Putamen (tissue), 1 donor: ENCODE results near the gene OTUD7B.
A peak's percentile ranks its signal among the peaks of the same experiment; 100 is the strongest.
"Not testable (repeated sequence)": the region's sequence is repeated elsewhere in the genome, so short reads cannot be mapped to it uniquely, and the experiment has no call there.

Experiments used
- DNase-seq: peaks from one replicate; pipeline ENCODE4 v3.0.0-alpha.2; 2016; ENCODE audit warnings: low spot score

Gene OTUD7B

DNA sequence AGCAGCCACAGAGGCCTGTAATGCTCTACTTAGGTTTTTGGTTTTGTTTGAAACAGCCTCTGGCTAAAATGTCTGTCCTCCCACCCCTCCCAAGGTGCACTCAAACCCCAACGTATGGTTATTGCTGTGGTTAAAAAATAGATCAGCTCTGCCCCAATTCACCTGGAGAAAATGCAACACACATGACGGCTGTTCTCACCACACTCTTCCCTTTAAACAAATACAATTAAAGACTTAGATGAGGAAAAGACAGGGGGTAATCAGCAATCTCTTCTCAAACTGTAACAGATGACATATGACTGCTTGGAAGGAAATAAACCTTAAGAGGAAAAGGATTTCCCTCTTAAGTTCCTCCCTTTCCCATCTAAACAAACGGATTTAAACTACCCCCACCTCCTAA lies 67.6 kb downstream of the OTUD7B start:
- no peak for DNase-seq

DNA sequence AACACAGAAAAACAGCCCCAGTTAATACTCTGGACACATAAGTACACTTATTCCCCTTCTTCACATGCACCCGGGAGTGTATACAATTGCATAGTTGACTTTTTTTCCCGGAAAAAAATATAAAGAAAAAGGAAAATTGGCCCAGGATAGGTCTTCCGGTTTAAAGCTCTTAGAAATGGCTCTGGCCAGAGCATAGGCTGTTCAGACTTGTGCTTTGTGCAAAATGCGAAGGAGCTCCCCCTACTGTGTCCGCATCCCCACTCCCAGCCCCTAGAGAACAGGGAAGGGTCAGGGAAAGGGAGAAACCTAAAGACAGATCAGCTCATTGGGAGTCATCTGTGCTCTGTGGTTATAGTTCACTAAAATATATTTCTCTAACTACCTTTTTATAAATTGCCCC lies 68.3 kb downstream of the OTUD7B start:
- DNase-seq = no peak

DNA sequence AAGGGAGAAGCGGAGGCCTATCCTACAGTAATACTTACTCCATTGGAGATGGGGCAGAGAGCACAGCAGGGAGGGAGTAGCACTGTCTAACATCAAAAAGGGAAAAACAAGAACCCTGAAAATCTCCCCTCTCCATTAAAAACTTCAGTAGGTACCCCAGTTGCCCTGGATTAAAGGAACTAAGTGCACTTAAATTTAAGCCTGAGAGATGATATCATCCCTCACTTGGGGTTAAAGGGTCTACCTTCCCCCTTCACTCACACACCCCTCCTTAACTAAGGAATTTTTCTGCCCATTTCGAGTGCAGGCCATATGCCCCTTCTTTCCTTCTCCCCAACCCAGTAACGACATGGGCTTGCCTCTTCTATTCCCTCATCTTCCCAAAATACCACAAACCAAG lies 70.1 kb downstream of the OTUD7B start:
- no peak for DNase-seq

DNA sequence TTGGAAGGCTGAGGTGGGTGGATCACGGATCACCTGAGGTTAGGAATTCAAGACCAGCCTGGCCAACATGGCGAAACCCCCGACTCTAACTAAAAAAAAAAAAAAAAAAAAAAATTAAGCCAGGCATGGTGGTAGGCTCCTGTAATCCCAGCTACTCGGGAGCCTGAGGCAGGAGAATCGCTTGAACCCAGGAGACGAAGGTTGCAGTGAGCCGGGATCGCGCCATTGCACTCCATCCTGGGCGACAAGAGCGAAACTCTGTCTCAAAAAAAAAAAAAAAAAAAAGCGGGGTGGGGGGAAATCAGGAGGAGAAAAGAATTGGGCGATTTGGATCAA lies 71.9 kb downstream of the OTUD7B start:
- not testable (repeated sequence) for DNase-seq

DNA sequence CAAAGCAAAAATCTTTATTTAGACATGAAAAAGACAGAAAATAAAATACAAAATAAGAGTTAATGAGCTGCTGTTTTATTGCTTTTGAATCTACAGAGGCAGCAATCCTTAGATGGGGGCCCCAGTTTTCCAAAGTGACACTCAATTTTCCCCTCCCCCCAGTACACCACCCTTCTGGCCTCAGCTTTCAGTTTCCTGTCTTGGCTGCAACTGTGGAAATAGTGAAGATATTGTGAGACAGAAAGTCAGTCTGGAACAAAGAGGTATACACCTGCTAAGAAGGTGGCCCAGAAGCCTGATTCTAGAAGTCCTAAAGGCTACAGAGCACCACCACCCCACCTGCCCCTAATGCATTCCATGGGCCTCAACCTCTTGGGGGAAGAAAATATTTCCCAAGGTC lies 72.8 kb downstream of the OTUD7B start:
- no peak for DNase-seq

DNA sequence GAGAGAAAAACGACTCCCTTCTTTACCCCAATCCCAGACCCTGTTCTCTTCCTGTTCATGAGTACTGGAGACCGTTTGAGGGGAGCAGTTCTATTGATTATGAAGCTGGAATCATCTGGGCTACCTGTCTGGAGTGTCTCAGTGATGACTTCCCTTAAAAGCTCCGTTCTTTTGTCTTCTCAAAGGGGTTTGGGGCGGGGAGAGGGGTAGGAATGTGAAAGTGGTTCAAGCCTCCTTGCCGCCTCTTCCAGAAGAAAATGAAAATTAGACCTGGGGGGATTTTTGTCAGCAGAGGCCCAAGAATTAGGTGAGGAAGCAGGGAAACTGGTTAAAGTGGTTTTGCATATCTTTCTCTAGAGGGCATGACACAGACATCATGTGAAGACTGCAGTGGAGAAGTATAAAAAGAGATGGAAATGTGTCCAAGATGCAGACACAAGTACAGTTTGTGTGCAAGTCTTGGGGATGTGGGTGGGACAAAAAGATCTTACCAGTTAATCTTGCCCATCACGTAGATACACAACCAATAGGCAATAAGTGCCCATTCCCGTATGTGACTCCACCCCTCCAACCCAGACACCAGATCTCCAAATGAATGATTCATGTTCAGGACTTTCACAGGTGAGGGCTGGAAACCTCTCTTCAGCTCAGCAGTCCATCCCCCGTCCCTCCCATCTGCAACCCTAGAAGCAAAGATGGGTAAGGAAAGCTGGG lies 73.4 kb downstream of the OTUD7B start:
- DNase-seq = no peak

DNA sequence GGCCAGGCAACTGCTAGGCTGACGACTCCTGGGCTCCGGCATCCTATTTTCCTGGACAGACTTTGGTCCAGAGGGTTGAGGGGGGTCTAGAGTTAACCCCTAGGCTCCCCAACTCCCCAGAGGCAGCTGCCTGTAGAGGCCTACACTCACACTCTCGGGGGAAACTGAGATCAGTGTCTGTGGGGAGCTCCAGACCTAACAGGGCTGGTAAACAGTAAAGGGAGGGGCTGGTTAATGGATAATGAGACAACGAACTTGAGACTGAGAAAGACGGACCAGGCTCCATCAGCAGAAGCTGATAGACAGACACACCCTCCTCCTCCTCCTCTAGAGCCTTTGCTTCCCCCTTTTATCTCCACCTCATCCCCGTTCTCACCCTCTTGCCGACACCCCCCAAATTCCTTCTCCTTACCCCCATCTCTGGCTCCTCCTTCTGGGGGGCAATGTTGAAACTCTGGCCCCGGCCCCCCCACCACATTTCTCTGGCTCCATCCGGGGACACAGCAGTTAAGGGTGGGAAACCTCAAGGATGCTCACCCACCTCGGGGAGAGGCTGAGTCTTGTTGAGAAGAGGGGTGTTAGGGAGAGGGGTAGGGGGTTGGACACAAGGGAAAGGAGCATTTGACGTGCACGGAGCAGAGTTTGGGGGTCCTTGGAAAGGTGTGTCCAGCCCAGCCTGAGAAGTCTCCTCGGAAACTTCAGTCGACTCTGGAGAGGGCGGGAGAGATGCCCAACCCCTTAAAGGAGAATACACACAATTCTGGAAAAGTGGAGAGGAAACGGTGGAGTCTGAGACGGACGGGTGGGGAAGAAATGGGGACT lies 74.1 kb downstream of the OTUD7B start, which contains the start of gene MTMR11:
Gene MTMR11, minus strand, starts transcription at position 710 of the 822 bp plus-strand sequence. Its CDS starts 232 bp downstream, at position 478.
- DNase-seq = no peak

DNA sequence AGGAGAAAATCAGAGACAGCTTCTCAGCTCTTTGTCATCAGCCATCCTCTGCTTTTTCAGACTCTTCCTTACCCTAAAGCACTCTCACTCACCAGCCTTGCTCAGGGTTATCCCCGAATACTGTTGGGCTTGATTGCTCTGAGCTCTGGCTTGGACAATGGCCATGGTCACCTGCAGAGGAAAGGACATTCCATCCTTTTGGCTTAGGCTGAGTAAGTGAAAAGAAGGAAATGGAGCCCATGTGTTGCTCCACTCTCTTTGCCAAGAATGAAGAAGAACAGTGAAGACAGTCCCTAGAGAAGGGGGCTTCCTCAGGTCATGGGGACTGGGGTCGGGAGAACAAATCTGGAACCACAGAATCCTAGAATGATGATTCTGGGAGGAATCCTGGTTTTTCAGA lies 76.2 kb downstream of the OTUD7B start:
- DNase-seq = no peak

DNA sequence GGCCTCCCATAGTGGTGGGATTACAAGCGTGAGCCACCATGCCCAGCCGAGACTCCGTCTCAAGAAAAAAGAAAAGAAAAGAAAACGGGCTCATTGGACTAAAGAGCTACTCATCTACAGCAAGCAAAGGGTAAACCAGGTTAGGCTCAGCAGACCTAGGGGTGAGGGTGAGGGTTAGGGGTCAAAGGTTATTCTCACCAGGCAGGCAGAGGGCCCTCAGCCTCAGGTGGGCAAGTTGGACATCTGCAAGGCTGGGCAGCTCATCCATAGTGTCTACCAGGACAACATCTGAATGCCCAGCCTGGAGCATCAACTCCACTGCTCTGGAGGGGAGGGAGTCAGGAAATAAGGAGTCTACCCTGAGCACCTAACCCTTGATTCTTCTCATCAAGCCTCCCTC lies 77.3 kb downstream of the OTUD7B start:
- DNase-seq = no peak

DNA sequence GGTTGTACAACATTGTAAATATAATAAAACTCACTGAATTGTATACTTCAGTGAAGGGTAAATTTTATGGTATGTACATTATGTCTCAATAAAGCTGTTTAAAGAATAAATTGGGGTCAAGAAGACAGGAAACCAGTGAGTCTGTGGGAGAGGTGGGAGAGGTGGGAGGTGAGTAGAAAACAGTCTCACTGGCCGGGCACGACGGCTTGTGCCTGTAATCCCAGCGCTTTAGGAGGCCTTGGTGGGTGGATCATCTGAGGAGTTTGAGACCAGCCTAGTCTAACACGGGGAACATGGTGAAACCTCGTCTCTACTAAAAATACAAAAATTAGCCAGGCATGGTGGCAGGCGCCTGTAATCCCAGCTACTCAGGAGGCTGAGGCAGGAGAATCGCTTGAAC lies 78.1 kb downstream of the OTUD7B start:
- no peak for DNase-seq

DNA sequence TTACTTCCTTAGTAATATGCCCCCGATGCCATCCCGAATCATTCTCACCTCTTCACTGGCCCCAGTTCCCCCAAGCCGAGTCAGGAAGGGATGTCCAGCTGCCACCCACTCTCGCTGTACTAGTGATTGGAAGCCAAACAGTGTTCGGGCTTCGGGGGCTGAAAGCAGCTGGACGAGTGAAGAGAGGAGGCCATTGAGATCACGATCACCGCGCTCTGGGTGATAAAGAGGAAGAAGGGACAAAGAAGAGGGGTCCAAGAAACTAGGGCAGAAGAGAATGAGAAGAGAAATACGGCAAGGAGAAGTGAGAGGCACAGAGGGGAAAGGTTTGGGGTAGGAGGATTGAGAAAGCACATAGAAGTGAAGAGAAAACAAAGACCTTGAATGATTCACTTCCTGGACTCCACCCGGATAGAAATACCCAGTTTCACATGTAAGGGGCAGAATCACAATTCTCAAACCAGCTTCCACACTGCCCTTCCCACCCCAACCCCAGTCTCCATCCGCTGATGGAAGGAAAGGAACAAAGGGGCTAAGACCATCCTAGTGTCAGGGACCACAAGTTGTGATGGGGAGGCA lies 79.2 kb downstream of the OTUD7B start:
- no peak for DNase-seq

DNA sequence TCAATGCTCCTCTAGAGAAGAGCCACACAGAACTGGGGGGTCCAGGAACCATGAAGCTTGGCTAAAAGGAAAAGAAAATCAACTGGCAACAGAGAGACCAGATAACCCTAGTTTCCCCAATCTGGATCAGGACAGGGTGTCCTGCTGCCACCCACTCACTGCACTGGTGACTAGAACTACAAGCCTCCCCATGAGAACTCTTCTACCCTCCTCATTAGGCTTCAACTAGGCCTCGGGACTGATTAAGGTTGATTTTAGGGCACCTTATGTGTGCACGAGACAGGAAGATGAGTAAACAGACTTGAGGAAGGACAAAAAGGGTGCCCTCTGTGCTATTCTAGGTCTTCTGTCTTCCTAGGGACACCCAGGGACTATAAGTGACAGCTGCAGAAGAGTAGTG lies 80.7 kb downstream of the OTUD7B start:
- DNase-seq = no peak

DNA sequence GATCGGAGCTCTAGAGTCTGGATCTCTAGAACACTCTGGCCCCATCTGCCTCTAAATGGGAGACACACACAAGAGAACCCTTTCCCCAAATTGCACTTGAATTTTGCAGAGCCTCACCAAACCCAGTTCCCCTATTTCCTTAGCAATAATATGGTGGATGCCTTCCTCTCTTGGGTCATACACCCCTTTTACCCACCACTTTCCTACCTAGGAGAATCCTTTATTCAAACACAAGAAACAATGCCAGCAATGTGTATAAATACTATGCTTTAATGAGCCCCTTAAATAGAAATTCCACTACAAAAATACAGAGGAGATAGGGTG lies 82.2 kb downstream of the OTUD7B start:
- no peak for DNase-seq

DNA sequence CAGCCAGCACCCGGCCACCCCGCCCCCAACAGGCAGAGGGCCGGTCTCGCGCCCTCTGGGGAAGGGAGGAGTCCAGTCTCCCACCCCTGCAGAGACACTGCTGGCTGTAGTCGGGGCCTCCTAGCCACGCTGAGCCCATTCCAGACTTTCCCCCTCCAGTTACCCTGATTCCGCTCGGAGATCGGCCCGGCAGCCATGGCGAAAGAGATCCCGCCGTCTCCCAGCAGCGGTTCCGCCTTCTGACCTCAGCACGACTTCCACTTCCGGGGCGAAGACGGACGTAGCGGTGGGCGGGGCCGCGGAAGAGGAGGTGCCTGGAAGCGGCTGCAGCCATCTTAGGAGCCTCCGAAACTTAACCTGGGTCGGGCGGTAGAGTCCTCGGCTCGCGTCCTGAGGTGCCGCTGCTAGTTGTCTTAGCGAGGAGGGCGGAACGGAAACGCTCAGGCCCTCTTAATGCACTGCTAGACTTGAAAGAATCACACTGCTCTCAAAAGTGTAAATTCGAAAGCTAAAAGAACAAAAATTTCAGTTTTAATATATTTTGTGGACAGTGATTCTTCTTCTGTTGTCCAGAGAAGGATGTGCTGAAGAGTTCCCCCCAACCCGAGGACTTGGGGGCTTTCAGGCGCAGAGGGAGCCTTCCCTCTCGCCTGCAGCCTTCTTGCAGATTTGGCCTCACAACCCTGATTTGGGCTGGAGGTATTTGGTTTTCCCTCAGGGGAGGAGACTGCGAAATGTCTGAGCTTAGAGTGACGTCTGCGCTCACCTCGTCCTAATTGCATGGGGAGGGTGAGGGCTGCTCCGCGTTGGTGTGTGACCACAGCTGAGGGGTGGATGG lies 82.7 kb downstream of the OTUD7B start, which contains the start of gene SF3B4:
Gene SF3B4, minus strand, starts transcription at position 241 of the 838 bp plus-strand sequence. Its CDS starts 44 bp downstream, at position 197.
- peak; percentile 95 for DNase-seq

DNA sequence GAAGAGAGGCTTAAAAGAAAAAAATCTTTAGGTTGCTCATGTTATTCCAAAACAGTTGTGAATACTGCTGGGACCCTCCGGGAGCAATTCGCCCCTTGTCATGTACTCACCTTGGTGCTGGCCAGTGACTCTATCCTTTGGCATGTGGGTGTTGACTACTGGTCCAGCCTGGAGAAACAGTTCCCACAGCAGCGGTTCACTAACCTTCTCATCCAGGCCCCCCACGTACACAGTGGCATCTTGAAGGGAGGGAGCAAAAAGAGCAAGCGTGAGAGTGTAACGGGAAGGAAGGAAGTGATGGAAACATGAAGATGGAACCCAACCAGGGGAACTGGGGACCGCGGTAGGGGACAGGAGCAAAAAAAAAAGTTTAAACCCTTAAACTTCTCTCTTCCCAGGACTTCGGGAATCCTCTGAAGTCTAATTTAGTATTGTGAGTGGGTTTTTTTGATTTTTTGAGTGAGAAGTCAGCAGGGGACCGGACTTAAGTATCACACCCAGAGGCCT lies 83.4 kb downstream of the OTUD7B start:
- DNase-seq = no peak

DNA sequence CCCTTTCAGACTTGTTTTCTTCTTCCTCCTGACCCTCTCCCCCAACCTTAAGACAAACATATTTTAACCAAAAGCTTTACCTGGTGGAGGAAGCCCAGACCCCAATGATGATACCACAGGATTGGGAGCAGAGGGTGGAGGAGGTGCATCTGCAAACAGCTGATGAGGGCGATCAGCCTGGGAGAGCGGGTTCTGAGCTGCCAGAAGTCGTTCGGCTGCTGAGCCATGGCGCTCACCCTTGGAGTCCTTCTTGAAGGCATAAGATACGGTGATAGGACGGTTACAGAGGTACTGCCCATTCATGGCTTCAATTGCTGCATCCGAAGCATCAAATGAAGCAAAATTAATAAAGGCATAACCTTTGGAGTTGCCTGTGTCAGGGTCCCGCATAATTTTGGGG lies 84.2 kb downstream of the OTUD7B start:
- no peak for DNase-seq

DNA sequence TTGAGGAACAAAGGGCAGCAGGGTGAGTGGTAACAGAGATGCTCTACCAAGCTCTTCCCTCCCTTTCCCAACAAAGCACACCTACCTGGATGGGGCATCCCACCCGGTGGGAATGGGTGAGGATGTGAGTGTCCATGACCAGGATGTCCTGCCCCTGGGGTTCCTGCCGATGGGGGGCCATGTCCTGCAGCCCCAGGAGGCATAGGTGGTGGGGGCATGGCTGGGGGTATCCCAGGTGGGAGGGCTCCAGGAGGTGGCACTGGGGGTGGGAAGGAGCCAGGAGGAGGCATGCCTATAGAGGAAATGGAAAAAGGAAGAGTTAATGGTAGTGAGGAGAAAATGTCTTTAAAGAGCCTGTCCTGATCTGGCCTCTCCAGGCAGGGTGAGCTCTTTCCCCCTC lies 84.8 kb downstream of the OTUD7B start:
- no peak for DNase-seq

DNA sequence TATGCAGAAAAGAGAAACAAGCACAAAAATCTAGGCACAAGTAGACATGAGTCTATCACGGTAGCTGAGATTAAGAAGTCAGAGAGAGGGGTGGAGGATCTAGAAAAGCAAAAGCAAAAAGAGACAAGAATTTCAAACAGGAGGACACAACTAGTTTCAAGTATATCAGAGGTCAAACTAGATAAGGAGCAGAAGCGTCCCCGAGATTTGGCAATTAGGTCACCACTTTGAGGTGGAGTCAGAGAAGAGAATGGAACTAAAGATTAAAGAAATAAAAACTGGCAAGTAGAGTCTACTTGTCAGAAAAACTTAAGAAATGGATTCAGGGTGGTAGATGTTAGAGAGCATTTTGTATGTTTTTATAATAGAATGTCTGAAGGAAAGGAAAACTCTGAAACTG lies 85.2 kb downstream of the OTUD7B start:
- DNase-seq = no peak

DNA sequence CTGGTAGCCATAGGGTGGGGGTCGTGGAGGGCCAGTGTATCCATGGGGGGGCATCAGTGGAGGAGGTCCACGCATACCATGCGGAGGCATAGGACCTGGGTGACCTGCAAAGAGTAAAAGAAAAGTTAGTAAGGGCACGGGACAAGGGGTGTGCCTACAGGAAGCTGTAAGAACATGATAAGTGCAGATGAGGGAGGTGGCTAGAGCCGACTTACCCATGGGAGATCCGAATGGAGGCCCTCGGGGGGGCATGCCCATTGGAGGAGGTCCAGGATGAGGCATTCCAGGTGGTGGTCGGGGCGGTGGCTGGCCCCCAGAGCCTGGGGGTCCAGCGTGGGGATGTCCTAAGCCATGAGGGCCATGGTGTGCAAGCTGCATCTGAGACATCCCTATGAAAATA lies 86.9 kb downstream of the OTUD7B start:
- DNase-seq = no peak

DNA sequence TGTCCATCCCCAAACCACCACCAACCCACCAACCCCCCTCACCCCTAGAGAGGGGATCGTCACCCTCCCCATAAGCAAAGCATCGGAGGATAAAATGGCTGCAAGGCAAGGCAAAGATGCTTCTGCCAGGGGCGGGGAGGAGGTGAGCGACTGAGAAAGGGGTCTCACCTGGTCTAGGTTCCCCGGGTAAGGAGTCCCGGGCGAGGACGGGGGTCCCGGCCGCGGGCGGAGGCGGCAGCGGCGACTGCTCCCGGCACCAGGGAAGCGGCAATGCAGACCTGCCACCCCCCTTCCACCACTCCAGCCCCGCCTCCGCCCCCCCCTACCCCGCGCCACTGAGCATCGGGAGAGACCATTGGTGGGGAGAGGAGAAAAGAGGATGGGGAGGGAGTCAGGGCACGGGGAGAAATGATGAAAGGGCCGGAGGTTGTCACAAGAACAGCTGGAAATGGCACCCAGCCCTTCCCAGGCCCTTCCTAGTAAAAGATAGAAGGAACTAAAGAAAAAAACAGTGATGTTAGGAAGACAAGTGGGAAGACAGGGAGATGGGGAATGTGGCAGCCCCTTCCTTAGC lies 92.9 kb downstream of the OTUD7B start, which contains the start of gene SV2A:
Gene SV2A, minus strand, starts transcription at position 274 of the 574 bp plus-strand sequence. CDS start 4,004 bp downstream, outside the sequence.
- DNase-seq = peak; percentile 78

DNA sequence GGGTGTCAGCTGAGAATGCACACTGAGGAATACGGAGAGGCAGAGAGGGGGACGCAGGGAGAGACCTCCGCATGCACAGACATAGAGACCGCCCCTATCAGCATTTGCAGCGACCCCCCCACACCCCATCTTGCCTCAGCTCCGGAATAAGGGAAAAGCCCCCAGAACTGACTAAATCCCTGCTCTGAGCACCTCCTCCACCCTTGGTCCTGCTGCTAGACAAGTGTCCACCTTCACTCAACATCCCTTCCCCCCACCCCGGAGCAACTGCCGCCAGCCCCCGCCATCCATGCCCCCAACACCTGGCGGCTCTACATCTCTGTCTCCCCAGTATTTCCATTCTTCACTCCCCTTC lies 93.7 kb downstream of the OTUD7B start:
- DNase-seq = no peak
